HEK293 (cell line): ENCODE results near the gene PITPNM3.
A peak's percentile ranks its signal among the peaks of the same experiment; 100 is the strongest.

Experiments used
- CTCF ChIA-PET: fragments of 350-600 bp; formaldehyde crosslinking; extraction: SDS; loops from one replicate; lab custom pipeline; 2021; ENCODE audit warnings: antibody characterized with exemption; lab: Yijun Ruan, JAX
- POLR2A ChIA-PET: fragments of 300-600 bp; formaldehyde crosslinking; extraction: SDS; loops from one replicate; lab custom pipeline; 2020; ENCODE audit warnings: antibody characterized with exemption, inconsistent platforms; lab: Yijun Ruan, JAX
- H3K27ac ChIP-seq: fragments of 200-500 bp; sonication (Bioruptor generic); 2 replicates; pipeline ENCODE4 v1.5.1; 2014; ENCODE audit warnings: low read depth, low read length, control low read depth, inconsistent platforms; ENCODE audit errors: extremely low read depth
- H3K36me3 ChIP-seq, 2 experiments: fragments of 200-500 bp in 1 of 2; sonication (Bioruptor generic) in 1 of 2; 1 replicate in 1 of 2; 2 replicates in 1 of 2; pipeline ENCODE4 v1.5.1; 2014 to 2017; ENCODE audit warnings: inconsistent platforms in 2 of 2, low read length in 2 of 2; ENCODE audit not compliant: control insufficient read depth in 2 of 2, insufficient read depth in 1 of 2
- H3K4me1 ChIP-seq: fragments of 200-500 bp; sonication (Bioruptor generic); 2 replicates; pipeline ENCODE4 v1.5.1; 2014; ENCODE audit warnings: mild to moderate bottlenecking, low read length, inconsistent platforms; ENCODE audit not compliant: control insufficient read depth, insufficient read depth
- H3K4me3 ChIP-seq: 2 replicates; pipeline ENCODE4 v1.5.1; 2011; ENCODE audit warnings: low read depth, mild to moderate bottlenecking, control low read depth, low read length, moderate library complexity
- H3K9me3 ChIP-seq: fragments of 200-500 bp; sonication (Bioruptor generic); 2 replicates; pipeline ENCODE4 v1.5.1; 2014; ENCODE audit warnings: low read depth, low read length, inconsistent platforms; ENCODE audit not compliant: control insufficient read depth, insufficient read depth
- BCL11A ChIP-seq: fragments of 450-650 bp; formaldehyde crosslinking; IDR thresholded peaks from 2 replicates; pipeline ENCODE4 v1.5.1; 2016; ENCODE audit warnings: low read depth, missing biosample characterization, missing genetic modification characterization
- BCL11B ChIP-seq: fragments of 450-650 bp; formaldehyde crosslinking; IDR thresholded peaks from 2 replicates; pipeline ENCODE4 v1.5.1; 2016; ENCODE audit warnings: low read depth, missing biosample characterization, missing genetic modification characterization
- EGR2 ChIP-seq: fragments of 450-650 bp; formaldehyde crosslinking; IDR thresholded peaks from 2 replicates; pipeline ENCODE4 v1.5.1; 2016; ENCODE audit warnings: low read depth, missing biosample characterization, missing genetic modification characterization
- GLIS2 ChIP-seq: fragments of 450-650 bp; formaldehyde crosslinking; IDR thresholded peaks from 2 replicates; pipeline ENCODE4 v1.5.1; 2016; ENCODE audit warnings: missing biosample characterization, missing genetic modification characterization
- OSR2 ChIP-seq: fragments of 450-650 bp; formaldehyde crosslinking; IDR thresholded peaks from 2 replicates; pipeline ENCODE4 v1.5.1; 2016; ENCODE audit warnings: missing biosample characterization, missing genetic modification characterization
- ZBTB49 ChIP-seq: fragments of 450-650 bp; formaldehyde crosslinking; IDR thresholded peaks from 2 replicates; pipeline ENCODE4 v1.5.1; 2016; ENCODE audit warnings: missing biosample characterization, missing genetic modification characterization, low read depth
- ZFHX2 ChIP-seq: fragments of 450-650 bp; formaldehyde crosslinking; conservative IDR thresholded peaks from 2 replicates; pipeline ENCODE4 v1.5.1; 2016; ENCODE audit warnings: missing biosample characterization, missing genetic modification characterization
- ZIC2 ChIP-seq: fragments of 450-650 bp; formaldehyde crosslinking; IDR thresholded peaks from 2 replicates; pipeline ENCODE4 v1.5.1; 2016; ENCODE audit warnings: missing biosample characterization, missing genetic modification characterization
- ZNF24 ChIP-seq: fragments of 450-650 bp; formaldehyde crosslinking; IDR thresholded peaks from 2 replicates; pipeline ENCODE4 v1.5.1; 2016; ENCODE audit warnings: missing biosample characterization, missing genetic modification characterization
- ZNF391 ChIP-seq: fragments of 450-650 bp; formaldehyde crosslinking; IDR thresholded peaks from 2 replicates; pipeline ENCODE4 v1.5.1; 2016; ENCODE audit warnings: low read depth, missing biosample characterization, missing genetic modification characterization, borderline replicate concordance
- ZNF626 ChIP-seq: fragments of 450-650 bp; sonication (Bioruptor Pico); formaldehyde crosslinking; IDR thresholded peaks from 2 replicates; pipeline ENCODE4 v1.5.1; 2018; ENCODE audit warnings: missing biosample characterization, missing genetic modification characterization, inconsistent platforms
- ZNF704 ChIP-seq: fragments of 450-650 bp; formaldehyde crosslinking; IDR thresholded peaks from 2 replicates; pipeline ENCODE4 v1.5.1; 2016; ENCODE audit warnings: missing biosample characterization, missing genetic modification characterization
- TF ChIP-seq, protein P1 (sequence below): fragments of 450-650 bp; formaldehyde crosslinking; IDR thresholded peaks from 2 replicates; pipeline ENCODE4 v1.5.1; 2016; ENCODE audit warnings: missing biosample characterization, missing genetic modification characterization
- TF ChIP-seq, protein P2 (sequence below): fragments of 450-650 bp; formaldehyde crosslinking; IDR thresholded peaks from 2 replicates; pipeline ENCODE4 v1.5.1; 2016; ENCODE audit warnings: missing biosample characterization, missing genetic modification characterization, borderline replicate concordance
- TF ChIP-seq, protein P3 (sequence below): fragments of 450-650 bp; formaldehyde crosslinking; IDR thresholded peaks from 2 replicates; pipeline ENCODE4 v1.5.1; 2017; ENCODE audit warnings: missing biosample characterization, mild to moderate bottlenecking, missing genetic modification characterization, moderate library complexity
- TF ChIP-seq, protein P4 (sequence below): fragments of 450-650 bp; formaldehyde crosslinking; IDR thresholded peaks from 2 replicates; pipeline ENCODE4 v1.5.1; 2017; ENCODE audit warnings: missing biosample characterization, missing genetic modification characterization
- TF ChIP-seq, protein P5 (sequence below): fragments of 450-650 bp; formaldehyde crosslinking; IDR thresholded peaks from 2 replicates; pipeline ENCODE4 v1.5.1; 2016; ENCODE audit warnings: missing biosample characterization, missing genetic modification characterization

The PITPNM3 gene

DNA sequence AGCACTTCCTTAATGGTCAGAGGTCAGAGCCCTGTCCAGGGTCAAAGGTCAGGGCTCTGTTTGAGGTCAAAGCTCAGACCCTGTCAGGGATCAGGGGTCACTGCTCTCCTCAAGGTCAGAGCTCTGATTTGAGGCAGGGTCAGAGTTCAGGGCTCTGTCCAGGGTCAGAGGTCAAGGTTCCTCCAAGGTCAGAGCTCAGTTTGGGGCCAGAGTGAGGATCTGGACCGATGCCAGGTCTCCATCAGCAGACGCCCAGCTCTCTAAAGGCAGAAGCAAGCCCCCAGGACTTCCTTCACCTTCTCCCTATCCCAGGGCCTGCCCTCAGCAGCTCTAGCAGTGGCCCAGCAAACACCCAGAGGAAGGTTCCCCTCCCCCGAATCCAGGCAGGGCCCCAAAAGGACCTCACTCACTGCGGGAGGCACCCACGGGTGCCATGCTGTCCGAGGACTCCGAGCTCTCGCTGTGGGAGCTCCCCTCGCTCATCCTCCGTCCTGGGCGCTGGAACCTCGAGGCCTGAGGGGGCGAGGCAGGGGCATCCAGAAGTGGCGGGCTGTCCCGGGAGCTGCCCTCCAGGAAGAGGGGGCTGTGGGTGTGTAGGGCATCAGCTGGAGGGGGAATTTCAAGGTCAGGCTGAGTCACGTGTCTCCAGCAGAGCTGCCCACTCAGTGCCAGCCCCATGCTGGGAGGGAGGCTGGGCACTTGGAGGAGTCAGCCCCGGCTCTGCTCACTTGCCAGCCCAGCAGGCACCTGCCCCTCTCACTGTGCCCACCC, 85.4 kb downstream of the PITPNM3 start:
- no peak overlapping the region for H3K27ac ChIP-seq
- TF ChIP-seq, protein P1, sequence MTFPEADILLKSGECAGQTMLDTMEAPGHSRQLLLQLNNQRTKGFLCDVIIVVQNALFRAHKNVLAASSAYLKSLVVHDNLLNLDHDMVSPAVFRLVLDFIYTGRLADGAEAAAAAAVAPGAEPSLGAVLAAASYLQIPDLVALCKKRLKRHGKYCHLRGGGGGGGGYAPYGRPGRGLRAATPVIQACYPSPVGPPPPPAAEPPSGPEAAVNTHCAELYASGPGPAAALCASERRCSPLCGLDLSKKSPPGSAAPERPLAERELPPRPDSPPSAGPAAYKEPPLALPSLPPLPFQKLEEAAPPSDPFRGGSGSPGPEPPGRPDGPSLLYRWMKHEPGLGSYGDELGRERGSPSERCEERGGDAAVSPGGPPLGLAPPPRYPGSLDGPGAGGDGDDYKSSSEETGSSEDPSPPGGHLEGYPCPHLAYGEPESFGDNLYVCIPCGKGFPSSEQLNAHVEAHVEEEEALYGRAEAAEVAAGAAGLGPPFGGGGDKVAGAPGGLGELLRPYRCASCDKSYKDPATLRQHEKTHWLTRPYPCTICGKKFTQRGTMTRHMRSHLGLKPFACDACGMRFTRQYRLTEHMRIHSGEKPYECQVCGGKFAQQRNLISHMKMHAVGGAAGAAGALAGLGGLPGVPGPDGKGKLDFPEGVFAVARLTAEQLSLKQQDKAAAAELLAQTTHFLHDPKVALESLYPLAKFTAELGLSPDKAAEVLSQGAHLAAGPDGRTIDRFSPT (tag by site-specific recombination) = 0 out of 2 replicates have a peak, but pooled peaks have one; percentile 14
- no peak for TF ChIP-seq ZNF391 (tag by site-specific recombination)
- TF ChIP-seq OSR2 (tag by site-specific recombination) = no peak
- TF ChIP-seq, protein P2, sequence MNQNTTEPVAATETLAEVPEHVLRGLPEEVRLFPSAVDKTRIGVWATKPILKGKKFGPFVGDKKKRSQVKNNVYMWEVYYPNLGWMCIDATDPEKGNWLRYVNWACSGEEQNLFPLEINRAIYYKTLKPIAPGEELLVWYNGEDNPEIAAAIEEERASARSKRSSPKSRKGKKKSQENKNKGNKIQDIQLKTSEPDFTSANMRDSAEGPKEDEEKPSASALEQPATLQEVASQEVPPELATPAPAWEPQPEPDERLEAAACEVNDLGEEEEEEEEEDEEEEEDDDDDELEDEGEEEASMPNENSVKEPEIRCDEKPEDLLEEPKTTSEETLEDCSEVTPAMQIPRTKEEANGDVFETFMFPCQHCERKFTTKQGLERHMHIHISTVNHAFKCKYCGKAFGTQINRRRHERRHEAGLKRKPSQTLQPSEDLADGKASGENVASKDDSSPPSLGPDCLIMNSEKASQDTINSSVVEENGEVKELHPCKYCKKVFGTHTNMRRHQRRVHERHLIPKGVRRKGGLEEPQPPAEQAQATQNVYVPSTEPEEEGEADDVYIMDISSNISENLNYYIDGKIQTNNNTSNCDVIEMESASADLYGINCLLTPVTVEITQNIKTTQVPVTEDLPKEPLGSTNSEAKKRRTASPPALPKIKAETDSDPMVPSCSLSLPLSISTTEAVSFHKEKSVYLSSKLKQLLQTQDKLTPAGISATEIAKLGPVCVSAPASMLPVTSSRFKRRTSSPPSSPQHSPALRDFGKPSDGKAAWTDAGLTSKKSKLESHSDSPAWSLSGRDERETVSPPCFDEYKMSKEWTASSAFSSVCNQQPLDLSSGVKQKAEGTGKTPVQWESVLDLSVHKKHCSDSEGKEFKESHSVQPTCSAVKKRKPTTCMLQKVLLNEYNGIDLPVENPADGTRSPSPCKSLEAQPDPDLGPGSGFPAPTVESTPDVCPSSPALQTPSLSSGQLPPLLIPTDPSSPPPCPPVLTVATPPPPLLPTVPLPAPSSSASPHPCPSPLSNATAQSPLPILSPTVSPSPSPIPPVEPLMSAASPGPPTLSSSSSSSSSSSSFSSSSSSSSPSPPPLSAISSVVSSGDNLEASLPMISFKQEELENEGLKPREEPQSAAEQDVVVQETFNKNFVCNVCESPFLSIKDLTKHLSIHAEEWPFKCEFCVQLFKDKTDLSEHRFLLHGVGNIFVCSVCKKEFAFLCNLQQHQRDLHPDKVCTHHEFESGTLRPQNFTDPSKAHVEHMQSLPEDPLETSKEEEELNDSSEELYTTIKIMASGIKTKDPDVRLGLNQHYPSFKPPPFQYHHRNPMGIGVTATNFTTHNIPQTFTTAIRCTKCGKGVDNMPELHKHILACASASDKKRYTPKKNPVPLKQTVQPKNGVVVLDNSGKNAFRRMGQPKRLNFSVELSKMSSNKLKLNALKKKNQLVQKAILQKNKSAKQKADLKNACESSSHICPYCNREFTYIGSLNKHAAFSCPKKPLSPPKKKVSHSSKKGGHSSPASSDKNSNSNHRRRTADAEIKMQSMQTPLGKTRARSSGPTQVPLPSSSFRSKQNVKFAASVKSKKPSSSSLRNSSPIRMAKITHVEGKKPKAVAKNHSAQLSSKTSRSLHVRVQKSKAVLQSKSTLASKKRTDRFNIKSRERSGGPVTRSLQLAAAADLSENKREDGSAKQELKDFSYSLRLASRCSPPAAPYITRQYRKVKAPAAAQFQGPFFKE = no peak
- TF ChIP-seq EGR2 (tag by site-specific recombination) = peak; percentile 70
- peak; percentile 81 for TF ChIP-seq ZFHX2 (tag by site-specific recombination)
- TF ChIP-seq GLIS2 (tag by site-specific recombination) = peak; percentile 21; the same call in 1 of the 2 replicates
- TF ChIP-seq BCL11B (tag by site-specific recombination) = peak; percentile 99
- TF ChIP-seq, protein P3, sequence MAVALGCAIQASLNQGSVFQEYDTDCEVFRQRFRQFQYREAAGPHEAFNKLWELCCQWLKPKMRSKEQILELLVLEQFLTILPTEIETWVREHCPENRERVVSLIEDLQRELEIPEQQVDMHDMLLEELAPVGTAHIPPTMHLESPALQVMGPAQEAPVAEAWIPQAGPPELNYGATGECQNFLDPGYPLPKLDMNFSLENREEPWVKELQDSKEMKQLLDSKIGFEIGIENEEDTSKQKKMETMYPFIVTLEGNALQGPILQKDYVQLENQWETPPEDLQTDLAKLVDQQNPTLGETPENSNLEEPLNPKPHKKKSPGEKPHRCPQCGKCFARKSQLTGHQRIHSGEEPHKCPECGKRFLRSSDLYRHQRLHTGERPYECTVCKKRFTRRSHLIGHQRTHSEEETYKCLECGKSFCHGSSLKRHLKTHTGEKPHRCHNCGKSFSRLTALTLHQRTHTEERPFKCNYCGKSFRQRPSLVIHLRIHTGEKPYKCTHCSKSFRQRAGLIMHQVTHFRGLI (tag by site-specific recombination) = no peak
- TF ChIP-seq, protein P4, sequence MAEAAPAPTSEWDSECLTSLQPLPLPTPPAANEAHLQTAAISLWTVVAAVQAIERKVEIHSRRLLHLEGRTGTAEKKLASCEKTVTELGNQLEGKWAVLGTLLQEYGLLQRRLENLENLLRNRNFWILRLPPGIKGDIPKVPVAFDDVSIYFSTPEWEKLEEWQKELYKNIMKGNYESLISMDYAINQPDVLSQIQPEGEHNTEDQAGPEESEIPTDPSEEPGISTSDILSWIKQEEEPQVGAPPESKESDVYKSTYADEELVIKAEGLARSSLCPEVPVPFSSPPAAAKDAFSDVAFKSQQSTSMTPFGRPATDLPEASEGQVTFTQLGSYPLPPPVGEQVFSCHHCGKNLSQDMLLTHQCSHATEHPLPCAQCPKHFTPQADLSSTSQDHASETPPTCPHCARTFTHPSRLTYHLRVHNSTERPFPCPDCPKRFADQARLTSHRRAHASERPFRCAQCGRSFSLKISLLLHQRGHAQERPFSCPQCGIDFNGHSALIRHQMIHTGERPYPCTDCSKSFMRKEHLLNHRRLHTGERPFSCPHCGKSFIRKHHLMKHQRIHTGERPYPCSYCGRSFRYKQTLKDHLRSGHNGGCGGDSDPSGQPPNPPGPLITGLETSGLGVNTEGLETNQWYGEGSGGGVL (tag by site-specific recombination) = 0 out of 2 replicates have a peak, but pooled peaks have one; percentile 14
- TF ChIP-seq, protein P5, sequence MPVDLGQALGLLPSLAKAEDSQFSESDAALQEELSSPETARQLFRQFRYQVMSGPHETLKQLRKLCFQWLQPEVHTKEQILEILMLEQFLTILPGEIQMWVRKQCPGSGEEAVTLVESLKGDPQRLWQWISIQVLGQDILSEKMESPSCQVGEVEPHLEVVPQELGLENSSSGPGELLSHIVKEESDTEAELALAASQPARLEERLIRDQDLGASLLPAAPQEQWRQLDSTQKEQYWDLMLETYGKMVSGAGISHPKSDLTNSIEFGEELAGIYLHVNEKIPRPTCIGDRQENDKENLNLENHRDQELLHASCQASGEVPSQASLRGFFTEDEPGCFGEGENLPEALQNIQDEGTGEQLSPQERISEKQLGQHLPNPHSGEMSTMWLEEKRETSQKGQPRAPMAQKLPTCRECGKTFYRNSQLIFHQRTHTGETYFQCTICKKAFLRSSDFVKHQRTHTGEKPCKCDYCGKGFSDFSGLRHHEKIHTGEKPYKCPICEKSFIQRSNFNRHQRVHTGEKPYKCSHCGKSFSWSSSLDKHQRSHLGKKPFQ (tag by site-specific recombination) = no peak
- TF ChIP-seq ZNF704 = no peak
- TF ChIP-seq BCL11A = peak; percentile 99
- no peak for TF ChIP-seq ZNF626 (tag by site-specific recombination)
- TF ChIP-seq ZIC2 (tag by site-specific recombination) = peak; percentile 92
- no peak for TF ChIP-seq ZBTB49 (tag by site-specific recombination)
- no peak for TF ChIP-seq ZNF24 (tag by site-specific recombination)
- ChIA-PET CTCF (interaction anchor here (0.6 to 1.3 kb wide), 4 partner anchors 177 to 452 kb away, joined by 3 to 4 read pairs (median 3); no protein-coding TSS in a partner anchor), POLR2A (no interaction called here)
- no peaks in the 10 kb centered on the region for H3K36me3 ChIP-seq
- peaks cover 4% of the 10 kb centered on the region; the same call in 1 of the 2 replicates for H3K4me1 ChIP-seq
- no peak overlapping the region for H3K4me3 ChIP-seq
- no peaks in the 10 kb centered on the region for H3K9me3 ChIP-seq
